ENCODE data around the gene SYNE1.
A peak's percentile ranks its signal among the peaks of the same experiment; 100 is the strongest.

The SYNE1 gene

GRCh38 chr6:152186840-152187239 is 450.3 kb downstream of the SYNE1 start:
- DNase-seq (ENCODE audit: low read depth, low spot score), result no peak
- no peak overlapping the region for H3K4me3 ChIP-seq (ENCODE audit: low read length)

DNA sequence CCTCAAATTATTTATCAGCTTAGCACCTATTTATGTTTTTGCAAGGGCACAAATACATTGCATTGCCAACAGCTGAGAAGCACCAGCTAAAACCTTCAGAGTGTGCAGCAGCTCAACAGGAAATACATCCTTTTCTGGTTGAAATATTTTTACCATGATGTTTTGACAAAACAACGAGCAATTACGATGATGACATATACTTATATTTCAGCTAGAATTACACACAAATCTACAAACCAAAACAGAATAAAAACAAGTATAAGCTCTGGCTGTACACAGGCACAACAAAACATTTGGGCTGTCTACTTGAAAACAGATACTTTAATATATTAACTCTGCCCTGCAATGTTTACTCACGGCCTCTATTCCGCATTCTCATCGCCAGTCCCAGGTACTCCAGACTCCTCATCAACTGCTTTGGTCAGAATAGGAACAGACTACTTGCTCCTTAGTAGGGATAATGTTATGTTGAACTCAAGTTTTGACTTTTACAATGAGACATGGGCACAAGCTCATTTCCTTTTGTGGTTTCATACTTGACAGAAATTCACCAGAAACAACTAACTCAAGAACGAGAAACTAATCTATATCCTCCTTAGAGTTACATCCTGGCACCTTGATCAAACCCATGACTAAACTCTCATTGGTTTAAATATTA is 452.1 kb downstream of the SYNE1 start:
- peak; percentile 46 for DNase-seq (ENCODE audit: low read depth, low spot score)
- H3K4me3 ChIP-seq (ENCODE audit: low read length), result peak overlapping the region; percentile 23

GRCh38 chr6:152184573-152184916 is 452.6 kb downstream of the SYNE1 start:
- DNase-seq (ENCODE audit: low read depth, low spot score), result no peak
- H3K4me3 ChIP-seq (ENCODE audit: low read length), result no peak overlapping the region

DNA sequence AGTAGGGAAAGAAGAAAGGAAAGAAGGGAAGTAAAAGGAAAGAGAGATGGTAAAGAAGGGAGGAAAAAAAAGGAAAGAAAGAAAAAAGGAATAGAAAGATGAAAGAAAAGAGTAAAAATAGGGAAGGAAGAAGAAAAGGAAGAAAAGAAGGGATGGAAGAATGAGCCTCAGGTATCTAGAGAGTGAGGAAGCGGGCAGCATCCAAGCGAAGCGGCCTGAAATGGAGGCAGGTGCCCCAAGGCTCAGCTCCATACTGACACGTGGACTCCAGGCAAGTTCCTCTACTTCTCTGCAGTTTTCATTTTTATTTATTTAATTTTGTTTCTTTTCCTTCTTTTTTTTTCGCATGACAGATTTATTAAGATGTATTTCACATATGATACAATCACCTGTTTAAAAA is 456.6 kb downstream of the SYNE1 start:
- no peak for DNase-seq (ENCODE audit: low read depth, low spot score)
- H3K4me3 ChIP-seq (ENCODE audit: low read length), result no peak overlapping the region

- no peak for DNase-seq (ENCODE audit: low read depth, low spot score)
- H3K4me3 ChIP-seq (ENCODE audit: low read length), result no peak overlapping the region
These were observed 460.9 kb downstream of the SYNE1 start for GRCh38 chr6:152176268-152176667.

DNA sequence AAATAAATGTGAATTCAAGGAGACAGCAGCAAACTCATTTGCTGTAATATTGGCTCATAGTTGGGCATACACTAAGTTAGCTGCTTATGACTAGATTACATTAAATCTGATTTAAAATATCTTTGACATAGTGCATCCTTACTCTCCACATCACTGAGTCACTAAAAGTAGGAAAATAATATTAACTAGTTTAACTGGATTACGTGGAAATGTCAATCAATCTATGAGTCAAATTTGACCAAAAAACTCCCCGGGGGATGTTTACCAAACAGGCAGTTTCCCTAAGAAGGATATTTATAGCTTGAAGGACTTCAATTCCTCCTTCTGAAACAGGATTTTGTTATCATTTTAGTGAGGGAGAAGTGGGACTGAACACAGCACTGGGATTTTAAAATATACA is 463.2 kb downstream of the SYNE1 start:
- DNase-seq (ENCODE audit: low read depth, low spot score), result no peak
- no peak overlapping the region for H3K4me3 ChIP-seq (ENCODE audit: low read length)

- no peak overlapping the region for H3K4me3 ChIP-seq (ENCODE audit: low read length)
- DNase-seq (ENCODE audit: low read depth, low spot score), result no peak
These were observed 463.8 kb downstream of the SYNE1 start for GRCh38 chr6:152173321-152173720.

GRCh38 chr6:152170702-152171667 is 466.2 kb downstream of the SYNE1 start:
- DNase-seq (ENCODE audit: low read depth, low spot score), result no peak

GRCh38 chr6:152170313-152170701 is 466.9 kb downstream of the SYNE1 start:
- no peak overlapping the region for H3K4me3 ChIP-seq (ENCODE audit: low read length)
- no peak for DNase-seq (ENCODE audit: low read depth, low spot score)

More at GRCh38 chr6:152170702-152171667, 466.2 kb downstream of the SYNE1 start:
- no peak overlapping the region for H3K4me3 ChIP-seq (ENCODE audit: low read length)

DNA sequence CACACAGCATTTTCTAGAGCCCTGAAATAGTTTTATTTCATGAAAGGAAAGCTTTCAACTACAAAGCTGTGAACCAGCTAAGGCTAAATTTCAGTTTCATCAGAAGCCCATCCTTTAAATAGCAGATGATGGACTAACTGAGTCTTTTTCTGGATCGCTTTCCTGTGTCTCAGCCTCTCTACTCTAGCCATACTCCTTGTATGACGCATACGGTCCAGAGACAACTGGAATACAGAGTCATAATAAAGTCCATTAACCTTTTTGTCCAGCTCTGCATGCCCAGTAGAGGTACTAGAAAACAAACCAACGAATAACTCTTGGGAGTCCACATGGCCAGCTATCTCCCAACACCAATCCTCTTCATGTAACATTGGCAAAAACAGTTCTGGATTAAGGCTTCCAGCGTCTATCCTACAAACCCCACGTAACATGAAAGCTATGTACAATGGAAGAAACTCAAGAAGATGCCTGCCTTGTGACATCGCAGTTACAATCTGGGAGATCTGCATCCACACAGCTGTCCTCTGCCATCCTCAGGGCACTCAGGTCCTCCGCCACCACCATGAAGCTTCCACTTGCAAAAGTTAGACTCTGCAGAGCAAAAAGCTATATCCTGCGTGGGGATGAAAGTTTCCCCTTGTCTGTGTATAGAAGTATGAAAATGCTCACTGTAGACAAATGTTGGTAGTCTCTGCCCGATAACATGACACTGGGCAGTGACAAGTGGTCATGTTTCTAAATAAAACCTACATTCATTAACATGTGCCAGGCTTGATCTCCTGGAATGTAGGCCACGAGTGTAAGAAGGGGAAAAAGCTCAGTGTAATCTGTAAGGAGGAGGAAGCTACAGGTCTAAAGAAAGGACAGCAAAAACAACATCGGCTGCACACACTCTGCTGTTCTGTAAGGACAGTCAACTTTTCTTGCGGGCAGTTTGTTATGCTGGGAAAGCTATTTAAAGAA is 469.2 kb downstream of the SYNE1 start:
- no peak for DNase-seq (ENCODE audit: low read depth, low spot score)

DNA sequence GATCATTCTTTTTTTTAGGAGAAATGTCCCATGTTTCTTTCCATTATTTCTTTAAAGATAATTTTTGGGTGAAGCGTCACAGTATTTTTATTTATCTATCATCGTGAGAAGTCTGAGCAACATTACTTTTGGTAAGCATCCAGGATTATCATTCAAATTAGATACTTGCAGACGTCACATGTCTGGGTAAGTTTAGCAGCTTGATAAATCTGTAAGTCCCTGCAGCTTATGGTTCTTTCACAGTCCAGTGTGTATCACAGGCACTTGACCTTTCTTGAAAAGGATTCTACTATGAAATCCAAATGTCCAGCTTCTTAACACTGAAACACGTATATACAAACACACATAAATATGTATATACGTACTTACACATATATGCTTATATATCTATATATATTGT is 470.3 kb downstream of the SYNE1 start:
- H3K4me3 ChIP-seq (ENCODE audit: low read length), result no peak overlapping the region
- DNase-seq (ENCODE audit: low read depth, low spot score), result no peak

More for the DNA sequence above, 469.2 kb downstream of the SYNE1 start:
- no peak overlapping the region for H3K4me3 ChIP-seq (ENCODE audit: low read length)

- DNase-seq (ENCODE audit: low read depth, low spot score), result no peak
- H3K4me3 ChIP-seq (ENCODE audit: low read length), result no peak overlapping the region
These were observed 470.7 kb downstream of the SYNE1 start for GRCh38 chr6:152166497-152166896.

DNA sequence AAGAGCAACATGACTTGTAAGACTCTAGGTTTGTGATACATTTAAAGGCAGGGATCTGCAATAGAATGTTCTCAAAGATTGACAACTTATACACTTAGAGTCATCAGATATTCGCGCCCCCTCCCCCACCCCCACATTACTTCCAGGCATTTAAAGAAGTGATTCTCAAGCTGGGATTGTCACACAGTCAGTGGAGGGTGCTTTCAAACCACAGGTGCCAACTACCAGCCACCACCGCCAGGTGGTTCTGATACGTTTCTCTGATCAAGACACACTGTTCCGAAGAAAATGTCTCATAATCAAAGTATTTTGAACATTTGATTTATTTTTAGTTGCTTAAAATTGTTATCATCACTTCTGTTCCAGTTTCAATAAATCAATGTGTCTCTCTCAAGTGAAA is 472.2 kb downstream of the SYNE1 start:
- DNase-seq (ENCODE audit: low read depth, low spot score), result no peak
- no peak overlapping the region for H3K4me3 ChIP-seq (ENCODE audit: low read length)

DNA sequence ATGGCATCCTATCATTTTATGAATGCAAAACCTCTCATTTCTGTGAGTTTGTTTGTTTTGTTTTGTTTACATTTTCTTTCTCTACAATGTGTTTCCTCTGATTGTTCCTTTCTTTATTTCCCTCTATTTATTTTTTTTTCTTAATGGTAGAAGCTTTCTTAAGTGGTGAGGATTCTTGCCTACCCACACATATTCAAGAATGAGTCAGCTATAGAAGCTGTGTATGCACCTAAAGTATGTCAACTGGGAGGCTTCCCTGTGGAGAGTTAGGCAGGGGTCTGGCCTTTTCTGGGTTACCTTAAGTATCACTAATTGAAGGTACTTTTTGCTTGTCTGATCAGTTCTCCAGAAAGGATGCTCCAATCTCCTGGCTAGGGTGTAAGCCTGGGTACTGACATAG is 475.7 kb downstream of the SYNE1 start:
- DNase-seq (ENCODE audit: low read depth, low spot score), result no peak

DNA sequence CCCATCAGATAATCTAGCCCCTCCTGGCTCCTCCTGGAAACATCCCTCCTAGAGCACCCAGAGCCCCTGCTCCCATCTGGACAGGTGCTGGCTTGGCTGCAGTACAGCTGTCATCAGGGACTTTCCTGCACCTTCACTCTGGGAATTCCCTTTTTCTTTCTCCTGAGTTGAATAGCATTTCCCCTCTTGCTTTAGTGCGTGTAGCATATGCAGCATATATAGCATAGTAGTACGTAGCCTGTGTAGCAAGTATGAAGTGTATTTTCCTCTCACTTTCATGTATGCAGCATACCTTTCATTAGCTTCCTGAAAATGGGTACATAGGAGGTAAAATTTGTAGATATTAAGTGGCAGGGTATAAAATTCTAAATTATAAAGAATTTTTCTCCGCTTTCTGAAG is 476.8 kb downstream of the SYNE1 start:
- no peak for DNase-seq (ENCODE audit: low read depth, low spot score)
- H3K4me3 ChIP-seq (ENCODE audit: low read length), result no peak overlapping the region

More for the DNA sequence above, 475.7 kb downstream of the SYNE1 start:
- H3K4me3 ChIP-seq (ENCODE audit: low read length), result no peak overlapping the region

- DNase-seq (ENCODE audit: low read depth, low spot score), result no peak
- no peak overlapping the region for H3K4me3 ChIP-seq (ENCODE audit: low read length)
These were observed 481.4 kb downstream of the SYNE1 start for GRCh38 chr6:152155792-152156191.

- no peak overlapping the region for H3K4me3 ChIP-seq (ENCODE audit: low read length)
- no peak for DNase-seq (ENCODE audit: low read depth, low spot score)
These were observed 482.4 kb downstream of the SYNE1 start for GRCh38 chr6:152154559-152155356.

- no peak for DNase-seq (ENCODE audit: low read depth, low spot score)
- H3K4me3 ChIP-seq (ENCODE audit: low read length), result no peak overlapping the region
These were observed 485.2 kb downstream of the SYNE1 start for GRCh38 chr6:152151920-152152319.

- no peak for DNase-seq (ENCODE audit: low read depth, low spot score)
- no peak overlapping the region for H3K4me3 ChIP-seq (ENCODE audit: low read length)
These were observed 487.0 kb downstream of the SYNE1 start for GRCh38 chr6:152150196-152150595.

All from Jurkat, Clone E6-1 (cell line).